H1 (cell line): ENCODE results near the gene FAM53B. TPM values are rescaled to one million over a fixed set of nuclear protein-coding genes. Genes with fewer than 3 reads are reported as not detected.

ENCODE experiments used
- CTCF ChIA-PET: fragments of 300-600 bp; sonication (Branson Sonifier 250); formaldehyde crosslinking; loops from one replicate; lab custom pipeline; 2021; ENCODE audit not compliant: partially characterized antibody; lab: Charles Lee
- POLR2A ChIA-PET: fragments of 300-600 bp; sonication (Branson Sonifier 250); formaldehyde crosslinking; loops from one replicate; lab custom pipeline; 2021; ENCODE audit warnings: inconsistent platforms; ENCODE audit not compliant: partially characterized antibody; lab: Charles Lee
- DNase-seq, 2 experiments: peaks; one replicate each; pipeline versions ENCODE4 v3.0.0 to v3.0.0-alpha.2; 2010 to 2022; ENCODE audit warnings: low spot score in 2 of 2, low read depth in 1 of 2, mixed read lengths in 1 of 2
- FAIRE-seq: peaks from 2 replicates; lab custom pipeline; 2011; peaks lifted over from hg19 to GRCh38; lab: Jason Lieb, UNC
- H2AFZ ChIP-seq: 2 replicates; pipeline ENCODE4 v1.8.1; 2012; ENCODE audit warnings: low read length, inconsistent platforms
- H2AK5ac ChIP-seq: 2 replicates; pipeline ENCODE4 v1.6.1; 2013; ENCODE audit warnings: low read depth, low read length
- H2BK120ac ChIP-seq: replicated peaks from 2 replicates; pipeline ENCODE3; 2013; ENCODE audit warnings: low read depth, low read length, inconsistent platforms
- H2BK12ac ChIP-seq: 2 replicates; pipeline ENCODE4 v1.6.1; 2013; ENCODE audit warnings: low read depth, low read length
- H2BK15ac ChIP-seq: 2 replicates; pipeline ENCODE4 v1.6.1; 2013; ENCODE audit warnings: low read length
- H2BK20ac ChIP-seq: 2 replicates; pipeline ENCODE4 v1.6.1; 2013; ENCODE audit warnings: low read length
- H2BK5ac ChIP-seq: 2 replicates; pipeline ENCODE4 v1.6.1; 2013; ENCODE audit warnings: low read depth, low read length
- H3K14ac ChIP-seq: 2 replicates; pipeline ENCODE4 v1.6.1; 2013; ENCODE audit warnings: inconsistent platforms; ENCODE audit not compliant: insufficient read length
- H3K18ac ChIP-seq: 2 replicates; pipeline ENCODE4 v1.6.1; 2013; ENCODE audit warnings: low read length; ENCODE audit errors: extremely low read depth
- H3K23ac ChIP-seq: 2 replicates; pipeline ENCODE4 v1.6.1; 2013; ENCODE audit warnings: inconsistent platforms; ENCODE audit not compliant: insufficient read length
- H3K23me2 ChIP-seq: 2 replicates; pipeline ENCODE4 v1.6.1; 2013; ENCODE audit warnings: low read depth, low read length
- H3K27ac ChIP-seq: 2 replicates; pipeline ENCODE4 v1.6.1; 2011; ENCODE audit warnings: low read depth, low read length, inconsistent platforms
- H3K27me3 ChIP-seq, 4 experiments: replicated peaks in 1 of 4; 1 replicate in 1 of 4; 2 replicates in 3 of 4; pipeline versions ENCODE4 v1.6.1 to v1.8.1; 2011 to 2013; ENCODE audit warnings: low read length in 3 of 4, mild to moderate bottlenecking in 3 of 4, inconsistent platforms in 2 of 4, mixed read lengths in 2 of 4, moderate library complexity in 1 of 4; ENCODE audit not compliant: control insufficient read depth in 3 of 4, insufficient read depth in 3 of 4; ENCODE audit errors: extremely low read depth in 1 of 4
- H3K36me3 ChIP-seq, 4 experiments: 2 replicates each; pipeline versions ENCODE4 v1.6.1 to v1.8.1; 2011 to 2013; ENCODE audit warnings: mild to moderate bottlenecking in 4 of 4, low read length in 3 of 4, moderate library complexity in 2 of 4, control low read depth in 1 of 4, inconsistent platforms in 1 of 4; ENCODE audit not compliant: insufficient read depth in 4 of 4, control insufficient read depth in 2 of 4
- H3K4ac ChIP-seq: replicated peaks from 2 replicates; pipeline ENCODE3; 2013; ENCODE audit warnings: low read length, low read depth, mixed read lengths, inconsistent platforms; ENCODE audit not compliant: insufficient read length
- H3K4me1 ChIP-seq, 4 experiments: replicated peaks in 1 of 4; 1 replicate in 1 of 4; 2 replicates in 3 of 4; pipeline versions ENCODE4 v1.6.1 to v1.8.1; 2011 to 2013; ENCODE audit warnings: low read length in 3 of 4, inconsistent platforms in 2 of 4, mixed read lengths in 1 of 4; ENCODE audit not compliant: insufficient read depth in 4 of 4, control insufficient read depth in 3 of 4
- H3K4me2 ChIP-seq, 2 experiments: 2 replicates each; pipeline versions ENCODE4 v1.6.1 to v1.8.1; 2011 to 2013; ENCODE audit warnings: low read depth in 2 of 2, low read length in 2 of 2, control low read depth in 1 of 2, inconsistent platforms in 1 of 2, mild to moderate bottlenecking in 1 of 2; ENCODE audit not compliant: insufficient read depth in 1 of 2
- H3K4me3 ChIP-seq, 4 experiments: fragments of 200-600, 300-600 bp in 1 of 4; sonication (generic), shearing (Covaris generic), sonication (Bioruptor Twin) in 1 of 4; 2 replicates each; pipeline versions ENCODE4 v1.5.1 to v1.8.1; 2011 to 2016; ENCODE audit warnings: low read length in 4 of 4, low read depth in 3 of 4, control low read depth in 2 of 4, inconsistent platforms in 2 of 4, mild to moderate bottlenecking in 2 of 4, mixed read lengths in 1 of 4, moderate library complexity in 1 of 4; ENCODE audit not compliant: insufficient read depth in 2 of 4; ENCODE audit errors: extremely low read depth in 1 of 4
- H3K56ac ChIP-seq: replicated peaks from 2 replicates; pipeline ENCODE3; 2013; ENCODE audit warnings: low read depth, mild to moderate bottlenecking, mixed read lengths, low read length, inconsistent platforms; ENCODE audit not compliant: insufficient read length
- H3K79me1 ChIP-seq: 2 replicates; pipeline ENCODE4 v1.6.1; 2013; ENCODE audit warnings: low read depth, low read length, control low read depth
- H3K79me2 ChIP-seq, 2 experiments: 2 replicates each; pipeline versions ENCODE4 v1.6.1 to v1.8.1; 2012 to 2013; ENCODE audit warnings: low read length in 2 of 2, mild to moderate bottlenecking in 2 of 2, inconsistent platforms in 1 of 2; ENCODE audit not compliant: insufficient read depth in 2 of 2, control insufficient read depth in 1 of 2
- H3K9ac ChIP-seq, 4 experiments: replicated peaks in 1 of 4; 1 replicate in 1 of 4; 2 replicates in 3 of 4; pipeline versions ENCODE4 v1.6.1 to v1.8.1; 2011 to 2013; ENCODE audit warnings: low read depth in 3 of 4, low read length in 3 of 4, control low read depth in 2 of 4, mild to moderate bottlenecking in 2 of 4, moderate library complexity in 2 of 4, inconsistent platforms in 1 of 4; ENCODE audit errors: extremely low read depth in 1 of 4
- H3K9me3 ChIP-seq, 2 experiments: 2 replicates each; pipeline versions ENCODE4 v1.6.1 to v1.8.1; 2012 to 2013; ENCODE audit warnings: mild to moderate bottlenecking in 2 of 2, moderate library complexity in 2 of 2, control low read depth in 1 of 2, inconsistent platforms in 1 of 2, low read depth in 1 of 2, low read length in 1 of 2, mixed read lengths in 1 of 2; ENCODE audit not compliant: insufficient read depth in 2 of 2
- H4K20me1 ChIP-seq, 2 experiments: replicated peaks in 1 of 2; 2 replicates each; pipeline versions ENCODE3 to v1.8.1; 2011 to 2013; ENCODE audit warnings: inconsistent platforms in 2 of 2, low read length in 2 of 2, mild to moderate bottlenecking in 1 of 2; ENCODE audit not compliant: insufficient read depth in 2 of 2, control insufficient read depth in 1 of 2
- H4K5ac ChIP-seq: 2 replicates; pipeline ENCODE4 v1.6.1; 2013; ENCODE audit warnings: low read length, low read depth, mixed read lengths, inconsistent platforms; ENCODE audit not compliant: insufficient read length
- H4K8ac ChIP-seq: 2 replicates; pipeline ENCODE4 v1.8.0; 2013; ENCODE audit warnings: mild to moderate bottlenecking, moderate library complexity, low read length, inconsistent platforms; ENCODE audit not compliant: insufficient read depth; ENCODE audit errors: extremely low read depth
- H4K91ac ChIP-seq: replicated peaks from 2 replicates; pipeline ENCODE3; 2013; ENCODE audit warnings: low read length, mixed read lengths, inconsistent platforms; ENCODE audit not compliant: insufficient read length
- ASH2L ChIP-seq: fragments of 200-600, 300-600 bp; sonication (generic); IDR thresholded peaks from one replicate; pipeline ENCODE4 v1.7.1; 2017; ENCODE audit warnings: low read length
- CEBPB ChIP-seq: IDR thresholded peaks from 2 replicates; pipeline ENCODE4 v1.6.1; 2012; ENCODE audit warnings: low read depth, low read length
- CREB1 ChIP-seq: IDR thresholded peaks from 2 replicates; pipeline ENCODE4 v1.6.1; 2012; ENCODE audit warnings: inconsistent platforms
- GABPA ChIP-seq: IDR thresholded peaks from 2 replicates; pipeline ENCODE4 v1.6.1; 2011; ENCODE audit warnings: mild to moderate bottlenecking, low read length, moderate library complexity, borderline replicate concordance; ENCODE audit not compliant: insufficient read depth
- HDAC6 ChIP-seq: IDR thresholded peaks from one replicate; pipeline ENCODE4 v1.7.1; 2012; ENCODE audit warnings: low read depth, mild to moderate bottlenecking, inconsistent platforms, low read length, moderate library complexity
- POU5F1 ChIP-seq: IDR thresholded peaks from 2 replicates; pipeline ENCODE4 v1.6.1; 2011; ENCODE audit warnings: low read depth, mild to moderate bottlenecking, low read length, moderate library complexity
- RNF2 ChIP-seq: fragments of 200-900, 300-1000 bp; sonication (generic); IDR thresholded peaks from 2 replicates; pipeline ENCODE4 v1.7.1; 2016; ENCODE audit warnings: borderline replicate concordance, low read depth, mild to moderate bottlenecking, antibody characterized with exemption, low read length; ENCODE audit not compliant: poor library complexity, severe bottlenecking; ENCODE audit errors: missing control alignments
- SAP30 ChIP-seq: fragments of 300-600 bp; sonication (generic); IDR thresholded peaks from 2 replicates; pipeline ENCODE4 v1.7.1; 2012; ENCODE audit warnings: low read length, moderate library complexity, mild to moderate bottlenecking, inconsistent platforms; ENCODE audit not compliant: insufficient read depth, insufficient replicate concordance
- SIN3A ChIP-seq, 2 experiments: IDR thresholded peaks in 1 of 2; conservative IDR thresholded peaks in 1 of 2; 2 replicates each; pipeline ENCODE4 v1.6.1; 2011 to 2012; ENCODE audit warnings: low read length in 2 of 2, improper control_type of control experiment in 1 of 2, low read depth in 1 of 2, mild to moderate bottlenecking in 1 of 2
- WGBS, 2 experiments: shearing (Covaris generic) in 1 of 2; methylation state at CpG; one replicate each; pipeline versions ENCODE4 v1.1.6 to v1.1.7; 2013 to 2015; ENCODE audit warnings: low lambda C conversion rate in 2 of 2, mixed read lengths in 2 of 2, inconsistent platforms in 1 of 2, low coverage in 1 of 2, missing lambda C conversion rate in 1 of 2; ENCODE audit not compliant: insufficient replicate concordance in 2 of 2, insufficient coverage in 1 of 2, insufficient read length in 1 of 2; ENCODE audit errors: extremely low coverage in 1 of 2, missing lambda C conversion rate in 1 of 2; 5-methylcytosine and 5-hydroxymethylcytosine counted together
- polyA plus RNA-seq, 7 experiments: library from polyadenylated mRNA; depleted of rRNA in 3 of 7; stranded (reverse) in 5 of 7; unstranded in 2 of 7; fragments of >200 nt in 5 of 7; fragments of 200-250 nt in 2 of 7; gene quantifications; 1 replicate in 5 of 7; 2 replicates in 1 of 7; 4 replicates in 1 of 7; pipeline versions ENCODE4 v1.2.1 to v1.2.3, GENCODE V29; 2011 to 2013; ENCODE audit warnings: missing spikeins in 2 of 7, mixed read lengths in 2 of 7
- total RNA-seq: library from RNA; stranded (reverse); fragmentation: NEBNext Ultra II Directional; extraction: Animal tissue kit (Norgen Biotek cat#: 25700); gene quantifications from 2 replicates; pipeline ENCODE4 v1.2.1, GENCODE V29; 2021
- TF ChIP-seq, protein P1 (sequence below): IDR thresholded peaks from 2 replicates; pipeline ENCODE4 v1.6.1; 2011; ENCODE audit warnings: low read depth, mild to moderate bottlenecking, low read length; ENCODE audit not compliant: insufficient read depth

The FAM53B gene
- total and polyA plus RNA-seq, 2 of the 8 experiments (the other 6 are each of a cell fraction or from before 2014, with no cell fraction given) = 5.3 to 14.4 TPM

DNA sequence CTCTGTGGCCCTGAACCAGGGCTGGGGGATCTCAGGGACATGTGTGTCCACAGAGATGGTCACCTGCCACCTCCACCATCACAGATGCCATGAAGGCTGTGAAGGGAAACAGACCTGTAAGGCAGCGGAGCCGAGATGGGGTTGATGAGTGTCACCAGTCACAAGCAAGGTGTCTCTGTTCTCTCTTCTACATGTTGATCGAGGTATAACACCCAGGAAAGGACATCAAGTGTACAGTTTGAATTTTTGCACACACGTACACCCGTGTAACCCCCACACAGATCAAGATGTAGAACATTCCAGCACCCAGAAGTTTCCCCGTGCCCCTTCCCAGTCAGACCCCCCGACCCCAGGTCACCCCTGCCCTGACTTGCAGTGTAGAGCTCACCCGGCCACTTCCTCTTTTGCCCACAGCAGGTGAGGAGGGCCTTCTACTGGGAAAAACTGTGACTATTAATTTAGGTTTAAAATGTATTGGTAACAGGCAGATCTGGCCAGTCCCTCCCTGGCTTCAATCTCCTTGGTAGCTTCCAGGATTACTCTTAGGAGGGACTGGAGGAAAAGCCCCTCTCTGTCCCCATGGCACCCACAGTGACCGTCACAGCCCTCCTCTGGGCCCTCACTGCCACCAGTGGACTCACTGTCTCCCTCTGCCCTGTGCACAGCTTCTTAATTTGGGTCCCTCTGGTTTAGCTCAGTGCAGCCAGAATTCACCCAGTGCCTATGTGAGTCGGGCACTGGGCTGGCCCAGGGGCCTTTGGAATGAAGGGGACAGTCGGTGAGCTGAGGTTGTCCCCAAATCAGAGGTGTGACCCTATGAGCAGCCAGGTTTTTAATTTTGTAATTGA lies 174.3 kb downstream of the FAM53B start:
- no peak overlapping the region for H3K18ac ChIP-seq
- no peak for FAIRE-seq
- 74% methylated on average over 10 of the region's 11 CpGs; no CpG with 5 or more reads in 1 of the 2 experiments for WGBS, 2 experiments
- no peak overlapping the region for H3K23ac ChIP-seq
- H3K4me3 ChIP-seq = no peak overlapping the region
- no peak overlapping the region for H4K8ac ChIP-seq
- no peak overlapping the region for H3K14ac ChIP-seq
- H3K4me1 ChIP-seq = peaks cover 3 to 8% (median 7%) of the 10 kb centered on the region in 4 experiments; a peak in 6 of 7 replicates
- ChIA-PET CTCF (interaction anchor here (1.2 to 27.9 kb wide), 3 partner anchors 32 to 306 kb away, joined by 3 to 681 read pairs (median 3); no protein-coding TSS in a partner anchor), POLR2A (no interaction called here)
- peaks cover 0 to 5% of the 10 kb centered on the region in 2 experiments for H4K20me1 ChIP-seq
- no peak overlapping the region for H2BK12ac ChIP-seq
- 0 out of 4 replicates have a peak, but pooled peaks cover 0 to 4% of the 10 kb centered on the region in 2 experiments for H3K9me3 ChIP-seq
- no peak overlapping the region for H4K91ac ChIP-seq
- H2AK5ac ChIP-seq = no peak overlapping the region; the same call in 1 of the 2 replicates
- no peak overlapping the region for H2BK120ac ChIP-seq
- no peak overlapping the region for H4K5ac ChIP-seq
- H3K36me3 ChIP-seq = no peaks in the 10 kb centered on the region
- no peak overlapping the region for H3K9ac ChIP-seq
- H3K79me2 ChIP-seq = no peaks in the 10 kb centered on the region
- H2BK20ac ChIP-seq = no peak overlapping the region
- no peaks in the 10 kb centered on the region for H3K79me1 ChIP-seq
- no peak overlapping the region for H3K4ac ChIP-seq
- H3K27me3 ChIP-seq = no peaks in the 10 kb centered on the region
- no peak overlapping the region for H2BK5ac ChIP-seq
- no peak overlapping the region for H2BK15ac ChIP-seq
- H3K4me2 ChIP-seq = no peak overlapping the region
- H3K23me2 ChIP-seq = no peaks in the 10 kb centered on the region
- H3K56ac ChIP-seq = no peak overlapping the region
- no peak overlapping the region for H2AFZ ChIP-seq
- no peak for DNase-seq
- no peak overlapping the region for H3K27ac ChIP-seq
- TF ChIP-seq HDAC6 (no peak), CREB1 (no peak), RNF2 (no peak), ASH2L (no peak), SIN3A (conservative IDR thresholded peaks at IDR 0.05 in 1 of 2, IDR thresholded peaks at IDR 0.05 in 1 of 2; ENCODE audit: low read depth in 1 of 2, low read length in 2 of 2) (no peak), SAP30 (no peak), POU5F1 (no peak), CEBPB (no peak), GABPA (no peak)
- TF ChIP-seq, protein P1, sequence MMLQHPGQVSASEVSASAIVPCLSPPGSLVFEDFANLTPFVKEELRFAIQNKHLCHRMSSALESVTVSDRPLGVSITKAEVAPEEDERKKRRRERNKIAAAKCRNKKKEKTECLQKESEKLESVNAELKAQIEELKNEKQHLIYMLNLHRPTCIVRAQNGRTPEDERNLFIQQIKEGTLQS = no peak
